OCI-LY3 (cell line): ENCODE measurements around the gene GID4.

Experiments
- CTCF ChIP-seq: fragments of 200-600, 300-600 bp; sonication (generic); IDR thresholded peaks from 2 replicates; pipeline ENCODE4 v1.5.1; 2014; ENCODE audit warnings: antibody characterized with exemption, low read length, low read depth
- EZH2phosphoT487 ChIP-seq: fragments of 200-600 bp; shearing (Covaris generic); IDR thresholded peaks from 2 replicates; pipeline ENCODE4 v1.6.1; 2018; ENCODE audit warnings: antibody characterized with exemption, mixed run types, low read depth

- TF ChIP-seq CTCF: no peak
- TF ChIP-seq EZH2phosphoT487: no peak
These were observed 55.2 kb downstream of the GID4 start for GRCh38 chr17:18094409-18094807.
